A673 (cell line): Measurements from ENCODE around the gene DPPA4. TPM values are rescaled to one million over a fixed set of nuclear protein-coding genes. Genes with fewer than 3 reads are reported as not detected.
"Not testable (repeated sequence)": the region's sequence is repeated elsewhere in the genome, so short reads cannot be mapped to it uniquely, and the experiment has no call there.

ENCODE experiments used
- BruUV-seq: library from RNA; stranded (reverse); fragments of 400-500 nt; replicated peaks from 2 replicates; lab custom pipeline; 2021; lab: Mats Ljungman, UMichigan
- CTCF ChIA-PET: fragments of 300-600 bp; sonication (Branson Sonifier 250); formaldehyde crosslinking; loops from one replicate; lab custom pipeline; 2022; ENCODE audit warnings: antibody characterized with exemption; lab: Charles Lee
- POLR2A ChIA-PET: fragments of 300-600 bp; sonication (Branson Sonifier 250); formaldehyde crosslinking; loops from one replicate; lab custom pipeline; 2022; ENCODE audit warnings: antibody characterized with exemption; ENCODE audit not compliant: low non-redundant PET; lab: Charles Lee
- DNase-seq: peaks from one replicate; pipeline ENCODE4 v3.0.0-alpha.2; 2015; ENCODE audit warnings: low spot score
- H3K27ac ChIP-seq: fragments of 200-600 bp; sonication (generic); 2 replicates; pipeline ENCODE4 v1.5.1; 2016; ENCODE audit warnings: mixed run types, low read depth, mild to moderate bottlenecking, mixed read lengths, antibody characterized with exemption, low read length; ENCODE audit not compliant: poor library complexity, severe bottlenecking
- H3K27me3 ChIP-seq: fragments of 200-600 bp; sonication (generic); replicated peaks from 2 replicates; pipeline ENCODE4 v1.6.1; 2017; ENCODE audit warnings: mixed run types, low read depth, mild to moderate bottlenecking, mixed read lengths, antibody characterized with exemption, low read length; ENCODE audit not compliant: insufficient read depth, poor library complexity
- H3K36me3 ChIP-seq: fragments of 200-600 bp; sonication (generic); 2 replicates; pipeline ENCODE4 v1.6.1; 2016; ENCODE audit warnings: mixed run types, mild to moderate bottlenecking, mixed read lengths, antibody characterized with exemption, low read length; ENCODE audit not compliant: insufficient read depth, poor library complexity, severe bottlenecking
- H3K4me1 ChIP-seq: fragments of 200-600 bp; sonication (generic); 2 replicates; pipeline ENCODE4 v1.6.1; 2017; ENCODE audit warnings: mixed run types, mild to moderate bottlenecking, mixed read lengths, antibody characterized with exemption, low read length; ENCODE audit not compliant: insufficient read depth, poor library complexity, severe bottlenecking
- H3K4me3 ChIP-seq: fragments of 200-600 bp; sonication (generic); 2 replicates; pipeline ENCODE4 v1.5.1; 2016; ENCODE audit warnings: low read depth, mixed run types, mild to moderate bottlenecking, mixed read lengths, low read length; ENCODE audit not compliant: poor library complexity, severe bottlenecking
- H3K9me3 ChIP-seq: fragments of 200-600 bp; sonication (generic); 2 replicates; pipeline ENCODE4 v1.6.1; 2016; ENCODE audit warnings: mixed run types, low read depth, mild to moderate bottlenecking, mixed read lengths, antibody characterized with exemption, low read length; ENCODE audit not compliant: poor library complexity, severe bottlenecking
- EZH2 ChIP-seq: fragments of 200-600 bp; sonication (generic); IDR thresholded peaks from 2 replicates; pipeline ENCODE4 v1.6.1; 2017; ENCODE audit warnings: borderline replicate concordance, low read depth, mild to moderate bottlenecking, mixed read lengths, antibody characterized with exemption, low read length; ENCODE audit not compliant: poor library complexity, severe bottlenecking
- intact Hi-C: fragments of 100-400 bp; cut with micrococcal nuclease; formaldehyde crosslinking; loops from one replicate; pipeline ENCODE4 v1.10.0; 2022; ENCODE audit not compliant: unreplicated experiment
- total RNA-seq: library from RNA; stranded (reverse); gene quantifications from 2 replicates; pipeline ENCODE4 v1.2.3, GENCODE V29; 2021
- TF ChIP-seq, protein P1 (sequence below): fragments of 300-800, 200-600 bp; sonication (generic); conservative IDR thresholded peaks from 2 replicates; pipeline ENCODE4 v1.5.1; 2017; ENCODE audit warnings: low read depth, mild to moderate bottlenecking, antibody characterized with exemption, low read length, moderate library complexity, mixed read lengths

The DPPA4 gene
- total RNA-seq, 1 experiment from 2014 or later: not detected

DNA sequence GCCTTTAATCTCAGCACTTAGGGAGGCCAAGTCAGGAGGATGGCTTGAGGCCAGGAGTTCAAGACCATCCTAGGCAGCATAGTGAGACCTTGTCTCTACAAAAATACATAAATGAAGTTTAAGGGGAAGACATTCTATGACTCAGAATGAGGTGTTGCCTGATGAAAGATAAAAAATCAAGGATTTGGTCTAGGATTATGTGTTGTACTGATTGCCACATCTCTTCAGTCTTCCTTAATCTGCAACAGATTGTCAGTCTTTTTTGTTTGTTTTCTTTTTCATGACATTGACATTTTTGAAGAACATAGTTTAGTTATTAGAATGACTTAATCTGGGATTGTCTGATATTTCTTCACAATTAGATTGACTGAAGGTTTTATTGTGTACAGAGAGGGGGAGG lies 26.3 kb upstream of the DPPA4 start:
- POLR2A ChIA-PET: no interaction called here
- CTCF ChIA-PET: no interaction called here

GRCh38 chr3:109362823-109363222 lies 25.5 kb upstream of the DPPA4 start:
- no peak for DNase-seq
- TF ChIP-seq, protein P1, sequence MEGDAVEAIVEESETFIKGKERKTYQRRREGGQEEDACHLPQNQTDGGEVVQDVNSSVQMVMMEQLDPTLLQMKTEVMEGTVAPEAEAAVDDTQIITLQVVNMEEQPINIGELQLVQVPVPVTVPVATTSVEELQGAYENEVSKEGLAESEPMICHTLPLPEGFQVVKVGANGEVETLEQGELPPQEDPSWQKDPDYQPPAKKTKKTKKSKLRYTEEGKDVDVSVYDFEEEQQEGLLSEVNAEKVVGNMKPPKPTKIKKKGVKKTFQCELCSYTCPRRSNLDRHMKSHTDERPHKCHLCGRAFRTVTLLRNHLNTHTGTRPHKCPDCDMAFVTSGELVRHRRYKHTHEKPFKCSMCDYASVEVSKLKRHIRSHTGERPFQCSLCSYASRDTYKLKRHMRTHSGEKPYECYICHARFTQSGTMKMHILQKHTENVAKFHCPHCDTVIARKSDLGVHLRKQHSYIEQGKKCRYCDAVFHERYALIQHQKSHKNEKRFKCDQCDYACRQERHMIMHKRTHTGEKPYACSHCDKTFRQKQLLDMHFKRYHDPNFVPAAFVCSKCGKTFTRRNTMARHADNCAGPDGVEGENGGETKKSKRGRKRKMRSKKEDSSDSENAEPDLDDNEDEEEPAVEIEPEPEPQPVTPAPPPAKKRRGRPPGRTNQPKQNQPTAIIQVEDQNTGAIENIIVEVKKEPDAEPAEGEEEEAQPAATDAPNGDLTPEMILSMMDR: no peak
- TF ChIP-seq EZH2: no peak
- no TSS peak for BruUV-seq
- Histone ChIP-seq H3K4me1 (no peaks in the 10 kb centered on the region), H3K9me3 (no peaks in the 10 kb centered on the region), H3K4me3 (no peak overlapping the region), H3K36me3 (no peaks in the 10 kb centered on the region), H3K27ac (no peak overlapping the region), H3K27me3 (no peaks in the 10 kb centered on the region)
- CTCF ChIA-PET: no interaction called here
- intact Hi-C loops: no loop called here
- POLR2A ChIA-PET: no interaction called here

More for the DNA sequence above, 26.3 kb upstream of the DPPA4 start:
- H3K36me3 ChIP-seq: no peaks in the 10 kb centered on the region
- H3K4me3 ChIP-seq: no peak overlapping the region
- BruUV-seq: no TSS peak
- no peaks in the 10 kb centered on the region for H3K4me1 ChIP-seq
- intact Hi-C loops: no loop called here
- DNase-seq: no peak
- H3K27me3 ChIP-seq: no peaks in the 10 kb centered on the region
- H3K27ac ChIP-seq: no peak overlapping the region
- no peak for TF ChIP-seq EZH2
- TF ChIP-seq, protein P1: no peak
- H3K9me3 ChIP-seq: no peaks in the 10 kb centered on the region

DNA sequence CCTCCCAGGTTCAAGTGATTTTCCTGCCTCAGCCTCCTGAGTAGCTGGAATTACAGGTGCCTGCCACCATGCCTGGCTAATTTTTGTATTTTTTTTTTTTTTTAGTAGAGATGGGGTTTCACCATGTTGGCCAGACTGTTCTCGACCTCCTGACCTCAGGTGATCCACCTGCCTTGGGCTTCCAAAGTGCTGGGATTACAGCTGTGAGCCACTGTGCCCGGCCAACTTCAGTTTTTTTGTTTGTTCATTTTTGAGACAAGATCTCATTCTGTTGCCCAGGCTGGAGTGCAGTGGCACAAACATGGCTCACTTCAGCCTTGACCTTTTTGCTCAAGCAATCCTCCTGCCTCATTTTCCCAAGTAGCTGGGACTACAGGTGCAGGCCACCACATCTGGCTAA lies 21.5 kb upstream of the DPPA4 start:
- intact Hi-C loops, H3K27me3 ChIP-seq, H3K9me3 ChIP-seq, POLR2A ChIA-PET, CTCF ChIA-PET, H3K4me3 ChIP-seq, H3K27ac ChIP-seq, H3K4me1 ChIP-seq, H3K36me3 ChIP-seq, DNase-seq, BruUV-seq: not testable (repeated sequence)

DNA sequence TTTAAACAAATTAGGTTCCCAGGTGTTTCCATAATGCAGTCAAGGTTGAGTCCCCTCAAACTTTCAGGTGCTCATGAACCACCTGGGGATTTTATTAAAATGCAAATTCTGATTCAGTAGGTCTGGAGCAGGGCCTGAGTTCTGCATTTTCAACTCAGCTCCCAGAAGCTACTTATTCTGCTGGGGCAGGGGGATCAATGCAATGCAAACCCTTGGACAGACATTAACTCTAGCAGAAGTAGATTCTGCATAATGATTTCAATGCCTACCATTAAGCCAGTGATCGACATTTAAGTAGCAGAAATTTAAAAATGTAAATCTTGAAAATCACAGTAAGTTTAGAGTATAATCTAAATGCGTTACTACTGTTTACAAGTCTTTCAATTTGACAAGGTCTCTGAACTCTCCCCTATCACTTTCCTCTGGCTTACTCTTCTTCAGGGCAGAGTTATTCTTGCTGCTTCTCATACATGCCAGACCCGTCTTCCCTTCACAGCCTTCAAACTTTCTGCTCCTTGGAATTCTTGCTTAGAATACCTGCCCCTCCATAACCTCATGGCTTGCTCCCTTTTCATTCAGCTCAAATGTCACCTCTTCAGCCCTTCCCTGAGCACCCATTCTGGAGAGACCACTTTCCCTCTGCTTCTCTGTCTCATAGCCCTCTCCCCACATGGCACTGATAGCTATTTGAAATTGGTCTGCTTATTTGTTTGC lies 19.3 kb upstream of the DPPA4 start:
- CTCF ChIA-PET: no interaction called here
- intact Hi-C loops: no loop called here

More for the DNA sequence above, 19.3 kb upstream of the DPPA4 start:
- Histone ChIP-seq H3K27me3 (no peaks in the 10 kb centered on the region), H3K4me3 (no peak overlapping the region), H3K9me3 (no peaks in the 10 kb centered on the region), H3K4me1 (no peaks in the 10 kb centered on the region), H3K36me3 (no peaks in the 10 kb centered on the region), H3K27ac (no peak overlapping the region)
- TF ChIP-seq, protein P1: no peak
- TF ChIP-seq EZH2: no peak
- BruUV-seq: no TSS peak
- DNase-seq: no peak
- POLR2A ChIA-PET: no interaction called here
